Activated CD4-positive, CD25-positive, alpha-beta regulatory T cell treated with anti-CD3 and anti-CD28 coated beads, Interleukin-2, amount 50 U/mL, for 72 hours (primary cell): ENCODE measurements around the gene SLC24A5.

Experiments used
- DNase-seq: peaks from one replicate; pipeline ENCODE4 v3.0.0; 2021

Gene SLC24A5

DNA sequence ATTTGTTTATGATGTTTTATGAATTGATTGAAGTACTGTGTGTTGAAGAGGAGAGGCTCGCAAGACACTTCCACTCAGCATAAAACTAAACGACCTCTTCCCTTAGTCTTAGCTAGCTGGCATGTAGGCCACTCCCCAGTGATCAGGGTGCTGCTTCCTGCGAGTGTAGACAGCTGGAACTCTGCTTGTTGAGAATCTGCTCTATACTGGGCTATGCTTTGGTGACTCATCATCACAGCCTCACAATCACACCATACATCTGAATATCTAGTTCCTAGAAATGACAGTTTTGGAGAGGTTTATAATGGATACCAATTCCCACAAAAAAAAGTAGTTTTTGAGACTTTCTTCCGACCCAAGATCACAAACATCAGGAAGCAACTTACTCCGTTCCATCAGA lies 1.5 kb upstream of the SLC24A5 start:
- no peak for DNase-seq

GRCh38 chr15:48121849-48122248 lies 1.1 kb downstream of the SLC24A5 start:
- no peak for DNase-seq

DNA sequence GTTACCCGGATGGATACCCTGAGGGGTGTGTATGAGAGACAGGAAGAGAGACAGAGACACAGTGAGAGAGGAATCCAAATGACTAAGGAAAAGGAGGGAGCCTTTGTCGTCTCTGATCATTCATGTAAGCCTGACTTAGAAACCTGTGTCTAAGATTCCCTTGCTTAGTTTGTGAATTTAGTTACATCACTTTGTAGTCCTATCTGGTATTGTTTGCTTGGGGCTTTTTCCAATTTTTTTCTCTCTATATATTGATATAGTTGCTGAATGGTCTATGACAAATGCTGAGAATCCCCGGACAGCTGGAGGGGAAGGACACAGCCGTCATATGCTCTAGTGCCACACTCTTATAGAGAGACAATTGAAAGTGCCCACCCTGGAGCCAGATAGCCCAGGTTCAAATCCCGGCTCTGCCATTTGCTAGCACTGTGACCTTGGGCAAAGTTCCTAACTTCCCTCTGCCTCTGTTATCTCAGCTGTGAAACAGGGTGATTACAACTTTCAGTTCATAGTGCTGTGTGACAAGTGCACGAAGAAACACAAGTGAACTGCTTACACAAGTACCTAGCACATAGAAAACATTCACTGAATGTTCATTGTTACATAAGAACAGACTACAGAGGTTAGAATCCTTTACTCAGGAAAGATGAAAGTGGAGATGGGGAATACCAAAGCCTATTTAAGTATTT lies 6.0 kb downstream of the SLC24A5 start:
- no peak for DNase-seq

DNA sequence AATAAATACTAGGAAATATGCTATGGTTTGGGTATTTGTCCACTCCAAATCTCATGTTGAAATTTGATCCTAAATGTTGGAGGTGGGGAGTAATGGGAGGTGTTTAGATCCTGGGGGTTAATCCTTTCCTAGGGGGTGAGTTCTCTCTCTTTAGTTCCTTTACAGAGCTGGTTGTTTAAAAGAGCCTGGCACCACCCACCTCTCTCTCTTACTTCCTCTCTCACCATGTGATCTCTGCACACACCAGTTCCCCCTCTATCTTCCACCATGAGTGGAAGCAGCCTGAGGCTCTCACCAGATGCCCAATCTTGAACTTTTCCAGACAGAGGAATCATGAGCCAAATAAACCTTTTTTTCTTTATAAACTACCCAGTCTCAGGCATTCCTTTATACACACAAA lies 10.5 kb downstream of the SLC24A5 start:
- no peak for DNase-seq

DNA sequence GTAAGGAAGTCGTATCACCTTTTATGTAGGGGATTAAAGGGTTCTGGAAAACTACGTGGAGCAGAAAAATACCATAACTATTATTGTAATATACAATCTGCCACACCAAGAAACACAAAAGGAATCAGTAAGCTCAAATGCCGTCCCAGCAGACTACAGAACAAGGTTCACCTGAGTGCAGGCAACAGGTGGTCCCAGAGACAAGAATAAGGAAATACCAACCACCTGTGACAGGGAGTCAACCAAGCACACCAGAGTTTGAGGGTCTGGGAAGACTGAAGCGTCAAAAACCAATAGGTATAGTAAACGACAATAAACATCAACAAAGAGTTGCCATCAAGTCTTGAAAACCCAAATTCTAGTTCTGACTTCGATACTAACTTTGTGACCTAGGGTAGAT lies 12.1 kb downstream of the SLC24A5 start:
- no peak for DNase-seq

DNA sequence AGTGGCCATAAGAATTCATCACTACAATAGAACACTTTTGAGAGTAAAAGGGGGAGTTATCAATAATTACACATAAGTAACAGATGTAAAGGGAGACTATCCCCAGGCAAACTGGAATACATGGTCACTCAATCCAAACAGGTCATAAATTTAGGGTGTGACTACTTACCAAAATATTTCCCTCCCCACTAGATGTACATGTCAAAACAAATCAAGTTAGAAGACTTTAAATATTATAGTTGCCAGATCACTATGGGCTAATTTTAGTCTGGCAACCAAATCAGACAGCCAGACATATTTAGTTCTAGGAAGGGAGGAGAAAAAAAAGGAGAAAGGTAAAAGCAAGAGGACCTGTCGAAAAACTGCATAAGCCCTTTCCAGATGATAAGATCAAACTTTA lies 23.1 kb downstream of the SLC24A5 start:
- DNase-seq = no peak

GRCh38 chr15:48144889-48145288 lies 24.1 kb downstream of the SLC24A5 start:
- DNase-seq = no peak

- no peak for DNase-seq
These were observed 25.1 kb downstream of the SLC24A5 start for GRCh38 chr15:48145923-48146322.

GRCh38 chr15:48147358-48147757 lies 26.6 kb downstream of the SLC24A5 start:
- no peak for DNase-seq

- DNase-seq = no peak
These were observed 29.1 kb downstream of the SLC24A5 start for GRCh38 chr15:48149858-48150257.

GRCh38 chr15:48153526-48153925 lies 32.7 kb downstream of the SLC24A5 start:
- no peak for DNase-seq

- no peak for DNase-seq
These were observed 47.8 kb downstream of the SLC24A5 start for GRCh38 chr15:48168616-48169015.

GRCh38 chr15:48170981-48171380 lies 50.2 kb downstream of the SLC24A5 start:
- no peak for DNase-seq

- no peak for DNase-seq
These were observed 54.3 kb downstream of the SLC24A5 start for GRCh38 chr15:48175126-48175525.

DNA sequence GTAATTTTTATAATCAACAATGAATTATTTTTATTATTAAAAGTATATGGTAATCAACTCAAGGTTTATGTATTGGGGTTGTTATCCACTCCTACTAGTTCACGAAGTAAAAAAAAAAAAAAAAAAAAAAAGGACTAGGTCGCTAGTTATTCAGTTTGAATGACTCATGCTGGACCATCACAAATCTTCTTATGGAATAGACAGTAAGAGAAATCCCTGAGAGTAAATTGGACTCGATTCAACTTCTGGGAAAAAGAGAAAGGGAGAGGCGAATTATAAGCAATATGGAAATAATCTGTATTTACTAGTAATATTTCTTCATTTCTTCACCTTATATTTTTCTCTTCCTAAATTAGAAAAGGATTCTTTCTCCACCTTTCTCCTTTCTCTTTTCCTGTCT lies 55.3 kb downstream of the SLC24A5 start:
- no peak for DNase-seq

DNA sequence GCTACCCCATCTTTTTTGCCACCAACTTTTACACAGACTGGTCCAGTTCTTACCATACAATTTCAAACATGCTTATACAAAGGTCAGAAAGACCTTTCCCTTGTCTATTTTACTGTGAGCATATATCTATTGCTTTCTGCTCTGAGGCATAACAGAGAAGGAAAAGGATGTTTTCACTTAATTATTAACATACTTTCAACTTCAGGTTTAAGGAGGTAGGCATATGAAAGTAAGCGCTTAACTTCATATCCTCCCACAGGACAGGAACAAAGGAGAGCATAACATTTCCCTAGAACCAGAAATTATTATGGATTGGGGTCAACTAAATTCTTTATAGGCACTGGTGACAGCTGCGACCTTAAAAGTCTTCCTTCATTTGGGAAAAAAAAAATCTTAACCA lies 56.2 kb downstream of the SLC24A5 start:
- DNase-seq = no peak

DNA sequence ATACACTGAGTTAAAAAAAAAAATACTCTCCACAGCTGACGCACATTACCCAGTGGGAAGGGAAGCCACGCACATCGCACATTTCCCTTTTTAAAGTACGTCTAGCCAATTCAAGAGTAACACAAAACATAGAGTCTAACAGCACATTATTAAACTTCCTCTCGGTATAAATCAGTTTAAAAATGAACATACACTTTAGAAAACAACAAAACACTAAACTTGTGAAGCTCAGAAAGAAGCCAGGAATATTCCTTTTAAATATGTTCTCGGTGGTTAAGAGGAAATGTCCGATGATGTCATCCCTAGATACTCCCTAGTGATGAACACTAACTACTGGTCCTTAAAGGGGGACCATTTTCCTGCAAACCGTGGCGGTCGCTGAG lies 56.6 kb downstream of the SLC24A5 start:
- DNase-seq = no peak

GRCh38 chr15:48177766-48178647 lies 57.2 kb downstream of the SLC24A5 start, which contains the start of gene MYEF2:
Gene MYEF2, minus strand, starts transcription at chr15:48178295. Its CDS starts 58 bp downstream, at chr15:48178237.
- peak; percentile 66 for DNase-seq

- DNase-seq = no peak
These were observed 57.8 kb downstream of the SLC24A5 start for GRCh38 chr15:48178648-48178931.

DNA sequence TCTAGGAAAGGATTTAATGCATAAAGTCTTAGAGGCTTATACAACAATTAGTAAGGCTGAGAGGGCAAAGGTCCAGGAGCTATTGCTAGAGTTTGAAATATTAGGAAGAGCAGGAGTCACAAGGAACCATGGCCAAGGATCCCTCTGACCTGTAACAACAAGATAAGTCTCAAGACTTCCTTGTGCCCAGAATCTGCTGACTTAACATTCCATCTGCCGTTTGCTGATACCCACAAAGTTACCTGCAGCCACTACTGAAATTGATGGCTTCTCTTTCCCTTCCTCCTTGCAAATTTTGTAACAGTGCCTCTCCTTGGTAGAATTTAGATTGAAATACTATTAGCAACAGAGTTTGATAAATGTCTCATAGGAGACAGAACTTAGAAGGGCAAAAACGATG lies 62.0 kb downstream of the SLC24A5 start:
- no peak for DNase-seq

DNA sequence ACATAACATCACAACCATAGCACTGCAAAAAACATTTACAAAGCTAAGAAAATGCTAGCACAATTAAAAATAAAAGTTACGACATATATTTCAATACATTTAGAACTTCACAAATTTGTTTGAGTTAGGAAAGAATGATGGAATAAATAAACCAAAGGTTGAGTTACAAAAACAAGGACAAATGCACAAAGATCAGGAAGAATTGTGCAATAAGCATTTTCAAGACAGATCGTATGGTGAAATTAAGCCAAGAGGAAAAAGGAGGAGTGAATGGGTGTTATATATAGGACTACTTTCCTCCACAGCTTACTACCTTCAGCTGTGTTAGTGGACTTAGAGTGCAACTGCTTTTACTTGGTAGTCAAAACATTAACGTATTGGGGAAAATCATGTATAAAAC lies 64.7 kb downstream of the SLC24A5 start:
- no peak for DNase-seq

- no peak for DNase-seq
These were observed 65.5 kb downstream of the SLC24A5 start for GRCh38 chr15:48186271-48186670.

- no peak for DNase-seq
These were observed 70.3 kb downstream of the SLC24A5 start for GRCh38 chr15:48190932-48191573.

DNA sequence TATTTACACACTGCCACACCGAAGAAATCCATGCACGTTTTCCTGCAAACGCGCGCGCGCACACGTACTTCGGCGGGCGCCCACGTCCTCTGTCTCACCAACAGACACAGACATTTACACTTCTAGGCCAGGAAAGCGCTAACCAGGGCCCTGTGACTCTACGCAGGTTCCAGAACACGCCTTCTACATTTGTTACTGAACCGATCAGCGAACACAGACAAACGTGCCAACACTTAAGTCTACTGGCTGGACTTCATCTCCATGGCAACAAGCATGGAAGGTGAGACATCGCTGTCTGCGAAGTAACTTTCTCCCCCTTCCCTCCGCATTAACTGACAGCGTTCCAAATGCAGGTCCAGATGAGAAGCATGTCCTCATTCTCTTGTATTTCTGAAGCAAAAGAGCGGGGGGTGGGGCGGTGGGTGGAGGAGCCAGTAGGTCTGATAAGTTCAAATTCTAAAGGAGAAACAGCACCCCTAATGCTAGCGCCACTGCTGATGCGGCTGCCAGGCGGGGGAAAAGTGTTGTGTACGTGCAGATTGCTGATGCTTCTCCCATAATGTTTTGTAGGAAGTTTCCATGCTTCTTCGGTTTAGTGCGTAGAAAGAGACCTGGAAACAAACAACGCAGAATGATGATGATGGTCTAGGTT lies 70.9 kb downstream of the SLC24A5 start, which contains the start of gene CTXN2:
Gene CTXN2, plus strand, starts transcription at position 92 of the 652 bp plus-strand sequence. CDS start 9,636 bp downstream, outside the sequence.
- DNase-seq = no peak
